ENCODE measurements around the gene SLC24A4.

The SLC24A4 gene

DNA sequence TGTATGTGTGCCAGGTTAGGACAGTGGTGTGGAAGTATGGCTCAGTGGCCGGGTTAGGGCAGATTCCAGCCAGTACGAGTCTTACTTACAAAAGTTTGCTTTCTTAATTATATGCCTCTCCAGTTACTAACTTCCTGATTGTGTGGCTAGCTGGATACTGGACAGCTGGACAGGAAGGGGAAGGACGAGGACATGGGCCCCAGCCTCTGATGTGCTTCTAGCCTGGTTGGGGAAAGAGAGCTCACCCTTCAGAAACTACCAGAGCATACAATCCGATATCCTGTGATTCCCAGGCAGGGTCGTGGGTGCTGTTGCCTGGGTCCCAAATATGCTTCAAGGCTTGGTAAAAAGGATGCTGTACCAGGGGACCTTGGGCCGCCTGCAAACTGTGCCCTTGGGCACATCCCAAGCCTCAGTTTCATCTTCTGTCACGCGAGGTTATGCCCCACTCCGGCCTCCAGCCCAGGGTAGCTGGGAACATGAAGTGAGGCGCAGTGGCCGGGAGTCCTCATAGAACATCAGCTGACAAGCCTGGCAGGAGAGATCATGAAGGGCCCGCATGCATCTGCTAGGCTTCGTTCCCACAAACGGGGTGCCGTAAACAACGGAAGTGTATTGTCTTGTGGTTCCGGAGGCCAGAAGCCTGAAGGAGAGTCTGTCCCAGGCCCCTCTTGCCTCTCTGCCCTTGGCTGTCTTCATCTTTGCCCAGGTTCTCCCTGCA is 167.4 kb downstream of the SLC24A4 start:
- H3K79me2 ChIP-seq (ENCODE audit: control insufficient read depth, low read length), result no peaks in the 10 kb centered on the region
- H3K4me3 ChIP-seq (ENCODE audit: low read length), result no peak overlapping the region
- H3K4me2 ChIP-seq (ENCODE audit: low read length), result no peak overlapping the region
- H3K36me3 ChIP-seq (ENCODE audit: control insufficient read depth, low read length), result no peaks in the 10 kb centered on the region
- H3K27ac ChIP-seq (ENCODE audit: low read depth, low read length), result no peak overlapping the region
- H3K4me1 ChIP-seq (ENCODE audit: control insufficient read depth, low read length), result no peaks in the 10 kb centered on the region
- H3K27me3 ChIP-seq (ENCODE audit: control insufficient read depth, low read length), result no peaks in the 10 kb centered on the region
- no peaks in the 10 kb centered on the region for H3K9me2 ChIP-seq (replicated peaks; ENCODE audit: control insufficient read depth, low read length)
- no peaks in the 10 kb centered on the region for H3K9me3 ChIP-seq (ENCODE audit: control insufficient read depth, insufficient read depth, low read length)
- H3F3A ChIP-seq (ENCODE audit: control insufficient read depth, insufficient read depth), result no peaks in the 10 kb centered on the region
- TF ChIP-seq, protein P1, sequence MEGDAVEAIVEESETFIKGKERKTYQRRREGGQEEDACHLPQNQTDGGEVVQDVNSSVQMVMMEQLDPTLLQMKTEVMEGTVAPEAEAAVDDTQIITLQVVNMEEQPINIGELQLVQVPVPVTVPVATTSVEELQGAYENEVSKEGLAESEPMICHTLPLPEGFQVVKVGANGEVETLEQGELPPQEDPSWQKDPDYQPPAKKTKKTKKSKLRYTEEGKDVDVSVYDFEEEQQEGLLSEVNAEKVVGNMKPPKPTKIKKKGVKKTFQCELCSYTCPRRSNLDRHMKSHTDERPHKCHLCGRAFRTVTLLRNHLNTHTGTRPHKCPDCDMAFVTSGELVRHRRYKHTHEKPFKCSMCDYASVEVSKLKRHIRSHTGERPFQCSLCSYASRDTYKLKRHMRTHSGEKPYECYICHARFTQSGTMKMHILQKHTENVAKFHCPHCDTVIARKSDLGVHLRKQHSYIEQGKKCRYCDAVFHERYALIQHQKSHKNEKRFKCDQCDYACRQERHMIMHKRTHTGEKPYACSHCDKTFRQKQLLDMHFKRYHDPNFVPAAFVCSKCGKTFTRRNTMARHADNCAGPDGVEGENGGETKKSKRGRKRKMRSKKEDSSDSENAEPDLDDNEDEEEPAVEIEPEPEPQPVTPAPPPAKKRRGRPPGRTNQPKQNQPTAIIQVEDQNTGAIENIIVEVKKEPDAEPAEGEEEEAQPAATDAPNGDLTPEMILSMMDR (IDR thresholded peaks at IDR 0.05; ENCODE audit: low read depth, low read length, poor library complexity, severe bottlenecking), result no peak
- no peak for TF ChIP-seq EZH2phosphoT487 (IDR thresholded peaks at IDR 0.05; ENCODE audit: borderline replicate concordance, low read length)
- H4K20me1 ChIP-seq (ENCODE audit: control insufficient read depth, insufficient read depth, low read depth, low read length), result no peaks in the 10 kb centered on the region

DNA sequence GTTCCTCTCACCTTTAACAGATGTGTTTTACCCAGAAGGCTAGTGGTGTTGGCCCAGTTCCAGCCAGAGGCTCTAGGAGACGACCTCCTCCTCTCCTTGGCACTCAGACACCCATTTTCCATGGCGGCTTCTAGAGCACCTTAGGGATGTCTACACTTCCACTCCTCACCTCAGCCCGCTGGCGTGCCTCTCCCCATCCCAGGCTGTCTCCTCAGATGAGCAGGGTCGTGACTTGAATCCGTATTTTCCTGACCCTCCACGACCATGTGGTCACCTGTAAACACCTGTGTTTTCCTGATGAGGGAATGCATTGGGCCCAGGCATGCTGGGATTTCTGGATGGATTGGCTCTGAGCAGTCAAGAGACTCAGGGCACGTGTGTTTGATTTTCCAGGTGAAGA is 168.8 kb downstream of the SLC24A4 start:
- no peaks in the 10 kb centered on the region for H3K27me3 ChIP-seq (ENCODE audit: control insufficient read depth, low read length)
- H4K20me1 ChIP-seq (ENCODE audit: control insufficient read depth, insufficient read depth, low read depth, low read length), result no peaks in the 10 kb centered on the region
- no peak for TF ChIP-seq EZH2phosphoT487 (IDR thresholded peaks at IDR 0.05; ENCODE audit: borderline replicate concordance, low read length)
- TF ChIP-seq, protein P1 (IDR thresholded peaks at IDR 0.05; ENCODE audit: low read depth, low read length, poor library complexity, severe bottlenecking), result no peak
- no peaks in the 10 kb centered on the region for H3K9me2 ChIP-seq (replicated peaks; ENCODE audit: control insufficient read depth, low read length)
- no peak overlapping the region for H3K4me3 ChIP-seq (ENCODE audit: low read length)
- H3K9me3 ChIP-seq (ENCODE audit: control insufficient read depth, insufficient read depth, low read length), result no peaks in the 10 kb centered on the region
- no peaks in the 10 kb centered on the region for H3F3A ChIP-seq (ENCODE audit: control insufficient read depth, insufficient read depth)
- H3K4me1 ChIP-seq (ENCODE audit: control insufficient read depth, low read length), result no peaks in the 10 kb centered on the region
- H3K36me3 ChIP-seq (ENCODE audit: control insufficient read depth, low read length), result no peaks in the 10 kb centered on the region
- no peaks in the 10 kb centered on the region for H3K79me2 ChIP-seq (ENCODE audit: control insufficient read depth, low read length)
- H3K27ac ChIP-seq (ENCODE audit: low read depth, low read length), result no peak overlapping the region
- H3K4me2 ChIP-seq (ENCODE audit: low read length), result no peak overlapping the region

DNA sequence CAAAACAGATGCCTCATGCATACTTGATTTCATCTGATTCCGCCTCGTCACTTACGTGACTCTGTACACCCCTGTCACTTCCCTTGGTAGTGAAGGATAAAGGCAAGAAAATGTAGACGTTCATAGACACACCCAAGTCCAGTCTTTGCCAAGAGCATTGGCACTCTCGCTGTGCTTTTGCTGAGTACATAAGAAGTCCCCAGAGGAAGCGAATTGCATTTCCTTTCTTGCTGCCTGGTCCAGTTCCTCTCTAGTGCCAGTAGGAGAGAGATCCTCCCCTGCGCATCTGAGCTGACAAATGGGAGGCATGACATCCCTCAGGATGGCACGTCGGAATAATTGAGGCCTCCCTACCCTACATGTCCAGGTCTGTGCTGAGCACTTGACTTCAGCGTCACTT is 169.3 kb downstream of the SLC24A4 start:
- Histone ChIP-seq H3K36me3 (ENCODE audit: control insufficient read depth, low read length) (no peaks in the 10 kb centered on the region), H3K4me1 (ENCODE audit: control insufficient read depth, low read length) (no peaks in the 10 kb centered on the region), H3K4me2 (ENCODE audit: low read length) (no peak overlapping the region), H3K9me3 (ENCODE audit: control insufficient read depth, insufficient read depth, low read length) (no peaks in the 10 kb centered on the region), H3K27ac (ENCODE audit: low read depth, low read length) (no peak overlapping the region), H3K9me2 (replicated peaks; ENCODE audit: control insufficient read depth, low read length) (no peaks in the 10 kb centered on the region), H3K4me3 (ENCODE audit: low read length) (no peak overlapping the region), H3K79me2 (ENCODE audit: control insufficient read depth, low read length) (no peaks in the 10 kb centered on the region), H3F3A (ENCODE audit: control insufficient read depth, insufficient read depth) (no peaks in the 10 kb centered on the region), H3K27me3 (ENCODE audit: control insufficient read depth, low read length) (no peaks in the 10 kb centered on the region), H4K20me1 (ENCODE audit: control insufficient read depth, insufficient read depth, low read depth, low read length) (no peaks in the 10 kb centered on the region)
- no peak for TF ChIP-seq EZH2phosphoT487 (IDR thresholded peaks at IDR 0.05; ENCODE audit: borderline replicate concordance, low read length)
- TF ChIP-seq, protein P1 (IDR thresholded peaks at IDR 0.05; ENCODE audit: low read depth, low read length, poor library complexity, severe bottlenecking), result no peak
